ENCODE data around the gene NECAB2. TPM values are rescaled to one million over a fixed set of nuclear protein-coding genes. Genes with fewer than 3 reads are reported as not detected.

The NECAB2 gene
- 0.12 and 0.53 TPM in 2 replicates for total RNA-seq (ENCODE audit: low replicate concordance)

DNA sequence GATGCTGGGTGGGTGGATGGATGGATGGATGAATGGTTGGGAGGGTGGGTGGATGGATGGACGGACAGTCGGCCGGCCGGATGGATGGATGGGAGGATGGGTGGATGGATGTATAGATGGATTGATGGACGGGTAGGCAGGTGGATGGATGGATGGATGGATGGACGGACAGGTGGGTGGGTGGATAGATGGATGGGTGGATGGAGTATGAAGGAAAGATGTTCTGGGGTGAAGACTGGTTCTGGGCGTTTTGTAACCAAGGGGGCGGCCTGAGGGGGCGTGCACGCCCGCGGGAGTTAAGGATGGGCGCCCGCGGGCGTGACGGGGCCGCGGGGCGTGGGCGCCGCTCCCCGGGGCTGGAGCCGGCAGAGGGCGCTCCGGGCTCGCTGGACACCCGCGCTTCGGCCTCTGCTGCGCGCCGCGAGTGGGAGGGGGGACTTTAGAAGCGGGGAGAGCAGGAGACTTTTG, at the start of gene NECAB2:
NECAB2 (plus strand) TSS at position 407 of the 468 bp plus-strand sequence. CDS start 405 bp downstream, outside the sequence.

DNA sequence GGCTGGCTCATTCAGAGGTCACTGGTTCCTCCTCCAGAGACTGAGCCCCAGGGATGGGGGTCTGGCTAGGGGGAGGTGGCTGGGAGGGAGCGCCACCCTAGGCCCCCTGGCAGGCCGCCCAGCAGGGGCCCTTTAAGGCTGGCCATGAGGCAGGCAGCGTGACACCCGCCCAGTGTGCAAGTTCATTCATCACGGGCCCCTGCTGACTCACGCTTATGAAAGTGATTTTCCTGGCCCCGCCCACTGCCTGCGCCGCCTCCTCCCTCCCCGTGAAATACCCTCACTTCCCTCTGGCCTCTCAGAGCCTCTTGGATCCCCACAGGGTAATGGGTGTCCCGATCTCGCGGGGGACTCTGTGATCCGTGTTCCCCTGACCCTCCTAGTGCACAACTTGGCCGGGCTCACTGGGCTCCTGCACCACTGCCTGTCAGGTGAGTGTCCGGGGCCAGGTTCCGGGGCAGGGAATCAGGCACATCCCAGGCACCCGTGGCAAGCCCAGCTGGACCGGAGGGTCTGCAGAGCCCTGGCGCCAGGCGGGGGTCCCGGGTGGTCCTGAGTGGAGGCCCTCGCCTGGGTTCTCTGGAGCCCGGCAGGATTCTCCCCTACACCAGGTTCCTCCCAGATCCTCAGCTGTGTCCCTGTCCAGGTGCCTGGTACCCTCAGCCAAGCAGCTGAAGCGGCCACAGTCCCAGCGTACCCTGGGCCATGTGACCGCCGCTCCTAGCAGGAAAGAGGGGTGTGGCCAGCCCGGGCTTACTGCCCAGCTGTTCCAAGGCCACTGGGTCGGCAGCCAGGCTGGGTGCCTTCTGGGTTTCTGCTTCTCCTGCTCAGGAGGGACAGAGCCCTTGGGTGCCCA, 14.9 kb upstream of the NECAB2 start, which contains the start of gene OSGIN1:
OSGIN1 (plus strand) TSS at position 301 of the 856 bp plus-strand sequence. CDS start 4,432 bp downstream, outside the sequence.

GRCh38 chr16:84042308-84042878, 74.3 kb downstream of the NECAB2 start, which contains the start of gene SLC38A8:
Gene SLC38A8 (minus strand): TSS chr16:84042795. CDS start chr16:84042157, 638 bp downstream.

Other genes with a start within 250 kb of the NECAB2 start
- gene HSBP1, start 160.3 kb upstream of the NECAB2 start, total RNA-seq (ENCODE audit: low replicate concordance): 155 and 380 TPM in 2 replicates
- gene MLYCD, start 69.1 kb upstream of the NECAB2 start, total RNA-seq (ENCODE audit: low replicate concordance): 2.2 and 5.9 TPM in 2 replicates
- gene OSGIN1, start 15.0 kb upstream of the NECAB2 start, total RNA-seq (ENCODE audit: low replicate concordance): 0.59 and 1.6 TPM in 2 replicates
- not detected in 2 replicates for gene SLC38A8, start 74.6 kb downstream of the NECAB2 start, total RNA-seq (ENCODE audit: low replicate concordance)
- gene MBTPS1, start 148.7 kb downstream of the NECAB2 start, total RNA-seq (ENCODE audit: low replicate concordance): 97.0 and 124 TPM in 2 replicates
- 16.5 and 20.6 TPM in 2 replicates for gene HSDL1, start 176.9 kb downstream of the NECAB2 start, total RNA-seq (ENCODE audit: low replicate concordance)
- gene DNAAF1, start 177.1 kb downstream of the NECAB2 start, total RNA-seq (ENCODE audit: low replicate concordance): not detected in 2 replicates
- gene TAF1C, start 218.8 kb downstream of the NECAB2 start, total RNA-seq (ENCODE audit: low replicate concordance): 7.7 and 15.6 TPM in 2 replicates
- gene ADAD2, start 222.9 kb downstream of the NECAB2 start, total RNA-seq (ENCODE audit: low replicate concordance): not detected in 2 replicates

Data from smooth muscle cell of the coronary artery (primary cell).